SK-N-SH treated with all-trans-retinoic acid at 6 μM for 48 hours (cell line): Measurements from ENCODE around the gene GUCY1B1.

Experiments used
- ATAC-seq: fragments of 200-7000 bp; cut with Tn5 transposase; 3 replicates; pipeline ENCODE4 v1.9.1; 2020; ENCODE audit warnings: mild to moderate bottlenecking, moderate library complexity
- ARNTL ChIP-seq: fragments of 450-650 bp; formaldehyde crosslinking; IDR thresholded peaks from 2 replicates; pipeline ENCODE4 v1.5.0; 2020; ENCODE audit warnings: low read depth, mild to moderate bottlenecking, moderate library complexity, borderline replicate concordance
- BACH2 ChIP-seq: fragments of 250-450 bp; sonication (Bioruptor Pico); IDR thresholded peaks from 2 replicates; pipeline ENCODE4 v1.9.0; 2021; ENCODE audit warnings: mild to moderate bottlenecking, borderline replicate concordance
- CSDC2 ChIP-seq: fragments of 250-450 bp; sonication (Bioruptor Pico); IDR thresholded peaks from 2 replicates; pipeline ENCODE4 v1.5.0; 2020; ENCODE audit warnings: mild to moderate bottlenecking, moderate library complexity
- ESRRG ChIP-seq: fragments of 250-450 bp; sonication (Bioruptor Pico); IDR thresholded peaks from 2 replicates; pipeline ENCODE4 v1.6.1; 2021; ENCODE audit warnings: mild to moderate bottlenecking
- GLIS3 ChIP-seq: fragments of 250-450 bp; sonication (Bioruptor Pico); IDR thresholded peaks from 2 replicates; pipeline ENCODE4 v1.5.0; 2020; ENCODE audit warnings: mild to moderate bottlenecking, moderate library complexity
- ISL1 ChIP-seq: fragments of 250-450 bp; sonication (Bioruptor Pico); IDR thresholded peaks from 2 replicates; pipeline ENCODE4 v2.1.2; 2022; ENCODE audit warnings: mild to moderate bottlenecking, moderate library complexity
- PPARA ChIP-seq: fragments of 250-450 bp; sonication (Bioruptor Pico); IDR thresholded peaks from 2 replicates; pipeline ENCODE4 v1.5.0; 2020; ENCODE audit warnings: mild to moderate bottlenecking, borderline replicate concordance
- RARB ChIP-seq: fragments of 250-450 bp; sonication (Bioruptor Pico); IDR thresholded peaks from 2 replicates; pipeline ENCODE4 v1.8.0; 2021; ENCODE audit warnings: mild to moderate bottlenecking, moderate library complexity
- SNAI2 ChIP-seq: fragments of 250-450 bp; sonication (Bioruptor Pico); IDR thresholded peaks from 2 replicates; pipeline ENCODE4 v1.5.0; 2020; ENCODE audit warnings: mild to moderate bottlenecking, moderate library complexity
- TCF4 ChIP-seq: fragments of 250-450 bp; sonication (Bioruptor Pico); IDR thresholded peaks from 2 replicates; pipeline ENCODE4 v1.8.0; 2021; ENCODE audit warnings: mild to moderate bottlenecking, moderate library complexity, borderline replicate concordance
- TOX ChIP-seq: fragments of 250-450 bp; sonication (Bioruptor Pico); IDR thresholded peaks from 2 replicates; pipeline ENCODE4 v1.8.0; 2021; ENCODE audit warnings: mild to moderate bottlenecking, moderate library complexity, borderline replicate concordance
- ZC3H10 ChIP-seq: fragments of 250-450 bp; sonication (Bioruptor Pico); IDR thresholded peaks from 2 replicates; pipeline ENCODE4 v1.5.1; 2021; ENCODE audit warnings: mild to moderate bottlenecking, moderate library complexity
- ZFP3 ChIP-seq: fragments of 250-450 bp; sonication (Bioruptor Pico); IDR thresholded peaks from 2 replicates; pipeline ENCODE4 v1.5.0; 2020; ENCODE audit warnings: mild to moderate bottlenecking, moderate library complexity
- ZFP30 ChIP-seq: fragments of 450-650 bp; formaldehyde crosslinking; IDR thresholded peaks from 2 replicates; pipeline ENCODE4 v1.5.0; 2022; ENCODE audit warnings: mild to moderate bottlenecking, moderate library complexity
- ZNF70 ChIP-seq: fragments of 450-650 bp; formaldehyde crosslinking; IDR thresholded peaks from 2 replicates; pipeline ENCODE4 v1.5.0; 2020; ENCODE audit warnings: mild to moderate bottlenecking, moderate library complexity
- ZNF8 ChIP-seq: fragments of 450-650 bp; formaldehyde crosslinking; IDR thresholded peaks from 2 replicates; pipeline ENCODE4 v1.5.0; 2020; ENCODE audit warnings: mild to moderate bottlenecking, moderate library complexity
- TF ChIP-seq, protein P1 (sequence below): fragments of 250-450 bp; sonication (Bioruptor Pico); IDR thresholded peaks from 2 replicates; pipeline ENCODE4 v1.8.0; 2021; ENCODE audit warnings: low read depth, mild to moderate bottlenecking, moderate library complexity, borderline replicate concordance
- TF ChIP-seq, protein P2 (sequence below): fragments of 250-450 bp; sonication (Bioruptor Pico); IDR thresholded peaks from 2 replicates; pipeline ENCODE4 v1.5.1; 2021; ENCODE audit warnings: mild to moderate bottlenecking, moderate library complexity
- TF ChIP-seq, protein P3 (sequence below): fragments of 250-450 bp; sonication (Bioruptor Pico); IDR thresholded peaks from 2 replicates; pipeline ENCODE4 v1.5.1; 2020; ENCODE audit warnings: low read depth, mild to moderate bottlenecking, moderate library complexity
- TF ChIP-seq, protein P4 (sequence below): fragments of 250-450 bp; sonication (Bioruptor Pico); IDR thresholded peaks from 2 replicates; pipeline ENCODE4 v1.8.0; 2020; ENCODE audit warnings: mild to moderate bottlenecking, moderate library complexity, borderline replicate concordance
- TF ChIP-seq, protein P5 (sequence below): fragments of 250-450 bp; sonication (Bioruptor Pico); IDR thresholded peaks from 2 replicates; pipeline ENCODE4 v1.5.0; 2020; ENCODE audit warnings: mild to moderate bottlenecking, moderate library complexity

Gene GUCY1B1

DNA sequence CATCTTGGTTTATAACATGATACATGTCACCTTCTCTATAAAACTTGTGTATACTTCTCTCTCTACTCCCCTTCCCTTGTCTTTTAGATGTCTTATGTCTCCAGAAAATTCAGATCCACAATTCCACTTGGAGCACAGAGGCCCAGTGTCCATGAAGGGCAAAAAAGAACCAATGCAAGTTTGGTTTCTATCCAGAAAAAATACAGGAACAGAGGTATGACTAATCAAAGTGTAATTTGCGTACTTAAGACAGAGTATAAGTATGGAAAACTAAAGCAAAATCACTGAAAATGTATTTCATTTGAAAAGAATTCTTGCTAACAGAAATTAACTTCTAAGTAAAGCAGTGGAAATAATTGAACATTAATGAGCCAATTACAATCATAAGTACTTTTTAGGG, 46.2 kb downstream of the GUCY1B1 start:
- no peak for ATAC-seq
- TF ChIP-seq TCF4 (no peak), ZNF70 (CRISPR knock-in tag) (no peak), ARNTL (CRISPR knock-in tag) (no peak), PPARA (no peak), BACH2 (no peak), GLIS3 (no peak), ESRRG (CRISPR knock-in tag) (no peak), SNAI2 (no peak), ZFP30 (CRISPR knock-in tag) (no peak), CSDC2 (CRISPR knock-in tag) (no peak), ZC3H10 (CRISPR knock-in tag) (no peak)
- TF ChIP-seq, protein P1, sequence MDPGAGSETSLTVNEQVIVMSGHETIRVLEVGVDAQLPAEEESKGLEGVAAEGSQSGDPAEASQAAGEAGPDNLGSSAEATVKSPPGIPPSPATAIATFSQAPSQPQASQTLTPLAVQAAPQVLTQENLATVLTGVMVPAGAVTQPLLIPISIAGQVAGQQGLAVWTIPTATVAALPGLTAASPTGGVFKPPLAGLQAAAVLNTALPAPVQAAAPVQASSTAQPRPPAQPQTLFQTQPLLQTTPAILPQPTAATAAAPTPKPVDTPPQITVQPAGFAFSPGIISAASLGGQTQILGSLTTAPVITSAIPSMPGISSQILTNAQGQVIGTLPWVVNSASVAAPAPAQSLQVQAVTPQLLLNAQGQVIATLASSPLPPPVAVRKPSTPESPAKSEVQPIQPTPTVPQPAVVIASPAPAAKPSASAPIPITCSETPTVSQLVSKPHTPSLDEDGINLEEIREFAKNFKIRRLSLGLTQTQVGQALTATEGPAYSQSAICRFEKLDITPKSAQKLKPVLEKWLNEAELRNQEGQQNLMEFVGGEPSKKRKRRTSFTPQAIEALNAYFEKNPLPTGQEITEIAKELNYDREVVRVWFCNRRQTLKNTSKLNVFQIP (CRISPR knock-in tag): no peak
- TF ChIP-seq, protein P2, sequence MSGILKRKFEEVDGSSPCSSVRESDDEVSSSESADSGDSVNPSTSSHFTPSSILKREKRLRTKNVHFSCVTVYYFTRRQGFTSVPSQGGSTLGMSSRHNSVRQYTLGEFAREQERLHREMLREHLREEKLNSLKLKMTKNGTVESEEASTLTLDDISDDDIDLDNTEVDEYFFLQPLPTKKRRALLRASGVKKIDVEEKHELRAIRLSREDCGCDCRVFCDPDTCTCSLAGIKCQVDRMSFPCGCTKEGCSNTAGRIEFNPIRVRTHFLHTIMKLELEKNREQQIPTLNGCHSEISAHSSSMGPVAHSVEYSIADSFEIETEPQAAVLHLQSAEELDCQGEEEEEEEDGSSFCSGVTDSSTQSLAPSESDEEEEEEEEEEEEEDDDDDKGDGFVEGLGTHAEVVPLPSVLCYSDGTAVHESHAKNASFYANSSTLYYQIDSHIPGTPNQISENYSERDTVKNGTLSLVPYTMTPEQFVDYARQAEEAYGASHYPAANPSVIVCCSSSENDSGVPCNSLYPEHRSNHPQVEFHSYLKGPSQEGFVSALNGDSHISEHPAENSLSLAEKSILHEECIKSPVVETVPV (CRISPR knock-in tag): no peak
- TF ChIP-seq, protein P3, sequence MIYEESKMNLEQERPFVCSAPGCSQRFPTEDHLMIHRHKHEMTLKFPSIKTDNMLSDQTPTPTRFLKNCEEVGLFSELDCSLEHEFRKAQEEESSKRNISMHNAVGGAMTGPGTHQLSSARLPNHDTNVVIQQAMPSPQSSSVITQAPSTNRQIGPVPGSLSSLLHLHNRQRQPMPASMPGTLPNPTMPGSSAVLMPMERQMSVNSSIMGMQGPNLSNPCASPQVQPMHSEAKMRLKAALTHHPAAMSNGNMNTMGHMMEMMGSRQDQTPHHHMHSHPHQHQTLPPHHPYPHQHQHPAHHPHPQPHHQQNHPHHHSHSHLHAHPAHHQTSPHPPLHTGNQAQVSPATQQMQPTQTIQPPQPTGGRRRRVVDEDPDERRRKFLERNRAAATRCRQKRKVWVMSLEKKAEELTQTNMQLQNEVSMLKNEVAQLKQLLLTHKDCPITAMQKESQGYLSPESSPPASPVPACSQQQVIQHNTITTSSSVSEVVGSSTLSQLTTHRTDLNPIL (CRISPR knock-in tag): no peak
- TF ChIP-seq, protein P4, sequence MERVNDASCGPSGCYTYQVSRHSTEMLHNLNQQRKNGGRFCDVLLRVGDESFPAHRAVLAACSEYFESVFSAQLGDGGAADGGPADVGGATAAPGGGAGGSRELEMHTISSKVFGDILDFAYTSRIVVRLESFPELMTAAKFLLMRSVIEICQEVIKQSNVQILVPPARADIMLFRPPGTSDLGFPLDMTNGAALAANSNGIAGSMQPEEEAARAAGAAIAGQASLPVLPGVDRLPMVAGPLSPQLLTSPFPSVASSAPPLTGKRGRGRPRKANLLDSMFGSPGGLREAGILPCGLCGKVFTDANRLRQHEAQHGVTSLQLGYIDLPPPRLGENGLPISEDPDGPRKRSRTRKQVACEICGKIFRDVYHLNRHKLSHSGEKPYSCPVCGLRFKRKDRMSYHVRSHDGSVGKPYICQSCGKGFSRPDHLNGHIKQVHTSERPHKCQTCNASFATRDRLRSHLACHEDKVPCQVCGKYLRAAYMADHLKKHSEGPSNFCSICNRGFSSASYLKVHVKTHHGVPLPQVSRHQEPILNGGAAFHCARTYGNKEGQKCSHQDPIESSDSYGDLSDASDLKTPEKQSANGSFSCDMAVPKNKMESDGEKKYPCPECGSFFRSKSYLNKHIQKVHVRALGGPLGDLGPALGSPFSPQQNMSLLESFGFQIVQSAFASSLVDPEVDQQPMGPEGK: no peak
- TF ChIP-seq, protein P5, sequence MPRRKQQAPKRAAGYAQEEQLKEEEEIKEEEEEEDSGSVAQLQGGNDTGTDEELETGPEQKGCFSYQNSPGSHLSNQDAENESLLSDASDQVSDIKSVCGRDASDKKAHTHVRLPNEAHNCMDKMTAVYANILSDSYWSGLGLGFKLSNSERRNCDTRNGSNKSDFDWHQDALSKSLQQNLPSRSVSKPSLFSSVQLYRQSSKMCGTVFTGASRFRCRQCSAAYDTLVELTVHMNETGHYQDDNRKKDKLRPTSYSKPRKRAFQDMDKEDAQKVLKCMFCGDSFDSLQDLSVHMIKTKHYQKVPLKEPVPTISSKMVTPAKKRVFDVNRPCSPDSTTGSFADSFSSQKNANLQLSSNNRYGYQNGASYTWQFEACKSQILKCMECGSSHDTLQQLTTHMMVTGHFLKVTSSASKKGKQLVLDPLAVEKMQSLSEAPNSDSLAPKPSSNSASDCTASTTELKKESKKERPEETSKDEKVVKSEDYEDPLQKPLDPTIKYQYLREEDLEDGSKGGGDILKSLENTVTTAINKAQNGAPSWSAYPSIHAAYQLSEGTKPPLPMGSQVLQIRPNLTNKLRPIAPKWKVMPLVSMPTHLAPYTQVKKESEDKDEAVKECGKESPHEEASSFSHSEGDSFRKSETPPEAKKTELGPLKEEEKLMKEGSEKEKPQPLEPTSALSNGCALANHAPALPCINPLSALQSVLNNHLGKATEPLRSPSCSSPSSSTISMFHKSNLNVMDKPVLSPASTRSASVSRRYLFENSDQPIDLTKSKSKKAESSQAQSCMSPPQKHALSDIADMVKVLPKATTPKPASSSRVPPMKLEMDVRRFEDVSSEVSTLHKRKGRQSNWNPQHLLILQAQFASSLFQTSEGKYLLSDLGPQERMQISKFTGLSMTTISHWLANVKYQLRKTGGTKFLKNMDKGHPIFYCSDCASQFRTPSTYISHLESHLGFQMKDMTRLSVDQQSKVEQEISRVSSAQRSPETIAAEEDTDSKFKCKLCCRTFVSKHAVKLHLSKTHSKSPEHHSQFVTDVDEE (CRISPR knock-in tag): no peak

DNA sequence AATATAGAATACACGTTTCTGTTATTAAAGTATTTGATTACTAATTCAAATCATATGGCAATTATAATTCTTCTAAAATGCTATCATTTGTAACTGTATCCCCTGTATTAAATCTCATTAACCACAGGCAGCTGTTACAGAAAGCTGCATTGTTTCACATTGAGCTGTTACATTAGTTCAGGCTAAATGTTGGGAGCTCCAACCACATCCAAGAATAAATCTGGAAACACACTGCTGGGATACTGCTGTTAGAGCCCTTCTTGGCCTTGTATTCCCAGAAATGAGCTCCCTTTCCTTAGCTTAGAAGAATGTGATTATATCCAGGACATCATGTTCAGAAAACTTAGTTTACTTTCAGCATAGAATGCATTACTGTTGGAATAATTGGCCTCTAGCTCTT, 48.2 kb downstream of the GUCY1B1 start:
- TF ChIP-seq SNAI2 (no peak), TOX (CRISPR knock-in tag) (no peak), RARB (CRISPR knock-in tag) (no peak), ISL1 (CRISPR knock-in tag) (peak; percentile 65), ZFP3 (no peak), ZNF8 (CRISPR knock-in tag) (no peak), TCF4 (peak; percentile 39; the same call in 1 of the 2 replicates)
- ATAC-seq: peak; percentile 44; the same call in 2 of the 3 replicates

DNA sequence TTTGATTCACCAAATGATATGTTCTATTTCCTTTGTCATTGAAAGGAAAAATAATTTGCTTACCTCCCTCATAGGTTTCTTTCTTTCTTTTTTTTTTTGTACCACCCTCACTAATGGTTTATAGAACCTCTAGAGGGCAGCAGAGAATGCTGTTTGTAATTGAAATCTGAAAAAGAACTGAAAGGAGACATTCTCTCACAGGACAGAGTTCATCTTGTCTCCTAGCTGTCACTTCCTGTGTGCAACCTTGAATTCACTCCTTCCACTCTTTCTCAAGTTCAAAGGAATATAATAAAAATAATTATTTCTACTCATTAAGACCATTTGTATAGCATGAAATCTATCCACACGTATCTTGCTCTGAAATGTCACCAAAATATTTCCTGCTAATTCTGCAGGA, 51.0 kb downstream of the GUCY1B1 start:
- TF ChIP-seq ZNF8 (CRISPR knock-in tag) (no peak), ZC3H10 (CRISPR knock-in tag) (no peak), ESRRG (CRISPR knock-in tag) (no peak)
- TF ChIP-seq, all 23 proteins: peak for 0
- peak; percentile 82 for ATAC-seq

DNA sequence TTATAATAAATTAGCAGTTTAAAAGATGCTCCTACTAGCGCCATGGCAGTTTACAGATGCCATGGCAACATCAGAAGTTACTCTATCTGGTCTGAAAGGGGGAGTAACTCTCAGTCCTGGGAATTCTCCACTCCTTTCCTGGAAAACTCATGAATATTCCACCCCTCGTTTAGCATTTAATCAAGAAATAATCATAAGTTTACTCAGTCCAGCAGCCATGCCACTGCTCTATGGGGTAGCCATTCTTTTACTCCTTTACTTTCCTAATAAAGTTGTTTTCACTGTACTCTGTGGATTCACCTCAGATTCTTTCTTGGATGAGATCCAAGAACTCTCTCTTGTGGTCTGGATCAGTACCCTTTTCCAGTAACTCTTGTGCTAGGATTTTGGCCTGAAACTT, 52.3 kb downstream of the GUCY1B1 start:
- no peak for TF ChIP-seq CSDC2 (CRISPR knock-in tag)

More for the DNA sequence above, 52.3 kb downstream of the GUCY1B1 start:
- no peak for ATAC-seq
